OCI-LY3 (cell line): Measurements from ENCODE around the gene FAM174B.

Experiments
- H2AFZ ChIP-seq: fragments of 200-600, 300-600 bp; shearing (Covaris generic); 2 replicates; pipeline ENCODE4 v1.6.0; 2014; ENCODE audit warnings: antibody characterized with exemption, low read depth, low read length
- H3K27ac ChIP-seq: fragments of 200-600, 300-600 bp; sonication (generic); 2 replicates; pipeline ENCODE4 v1.5.1; 2014; ENCODE audit warnings: mild to moderate bottlenecking, low read length, moderate library complexity, mixed read lengths
- H3K27me3 ChIP-seq: fragments of 200-600, 300-600 bp; sonication (generic); 2 replicates; pipeline ENCODE4 v1.6.1; 2014; ENCODE audit warnings: low read depth, low read length, mixed read lengths
- H3K36me3 ChIP-seq: fragments of 200-600, 300-600 bp; sonication (generic); replicated peaks from 2 replicates; pipeline ENCODE3; 2014; ENCODE audit warnings: low read depth, low read length, mixed read lengths
- H3K4me1 ChIP-seq: fragments of 300-600, 200-600 bp; sonication (generic); 2 replicates; pipeline ENCODE4 v1.6.1; 2014; ENCODE audit warnings: low read length, mixed read lengths
- H3K4me2 ChIP-seq: fragments of 200-600, 300-600 bp; sonication (generic); 2 replicates; pipeline ENCODE4 v1.6.1; 2014; ENCODE audit warnings: low read length, mixed read lengths
- H3K4me3 ChIP-seq: fragments of 300-600, 200-600 bp; sonication (generic); 2 replicates; pipeline ENCODE4 v1.5.1; 2014; ENCODE audit warnings: antibody characterized with exemption, mild to moderate bottlenecking, low read length, moderate library complexity
- H3K79me2 ChIP-seq: fragments of 300-600, 200-600 bp; shearing (Covaris generic); 2 replicates; pipeline ENCODE4 v1.6.1; 2014; ENCODE audit warnings: mild to moderate bottlenecking, low read length, mixed read lengths
- H3K9ac ChIP-seq: fragments of 300-600, 200-600 bp; shearing (Covaris generic); 2 replicates; pipeline ENCODE4 v1.6.0; 2014; ENCODE audit warnings: mild to moderate bottlenecking, low read length, moderate library complexity
- H3K9me3 ChIP-seq: fragments of 200-600, 300-600 bp; shearing (Covaris generic); 2 replicates; pipeline ENCODE4 v1.6.1; 2014; ENCODE audit warnings: low read length, mixed read lengths; ENCODE audit not compliant: insufficient read depth
- H4K20me1 ChIP-seq: fragments of 200-600, 300-600 bp; sonication (generic); 2 replicates; pipeline ENCODE4 v1.6.1; 2016; ENCODE audit warnings: low read length, mixed read lengths; ENCODE audit not compliant: insufficient read depth
- CTCF ChIP-seq: fragments of 200-600, 300-600 bp; sonication (generic); IDR thresholded peaks from 2 replicates; pipeline ENCODE4 v1.5.1; 2014; ENCODE audit warnings: antibody characterized with exemption, low read length, low read depth
- EZH2phosphoT487 ChIP-seq: fragments of 200-600 bp; shearing (Covaris generic); IDR thresholded peaks from 2 replicates; pipeline ENCODE4 v1.6.1; 2018; ENCODE audit warnings: antibody characterized with exemption, mixed run types, low read depth

Gene FAM174B

GRCh38 chr15:92574566-92574965 is 81.0 kb downstream of the FAM174B start:
- no peaks in the 10 kb centered on the region for H3K36me3 ChIP-seq
- H3K27ac ChIP-seq: no peak overlapping the region
- H3K4me2 ChIP-seq: no peak overlapping the region
- no peaks in the 10 kb centered on the region for H3K79me2 ChIP-seq
- H2AFZ ChIP-seq: no peak overlapping the region
- TF ChIP-seq CTCF: no peak
- TF ChIP-seq EZH2phosphoT487: no peak
- H3K9ac ChIP-seq: no peak overlapping the region
- H3K4me1 ChIP-seq: no peaks in the 10 kb centered on the region
- no peak overlapping the region for H3K4me3 ChIP-seq
- H3K9me3 ChIP-seq: no peaks in the 10 kb centered on the region
- no peaks in the 10 kb centered on the region for H4K20me1 ChIP-seq
- H3K27me3 ChIP-seq: peaks cover 52% of the 10 kb centered on the region

GRCh38 chr15:92574161-92574560 is 81.4 kb downstream of the FAM174B start:
- no peaks in the 10 kb centered on the region for H3K4me1 ChIP-seq
- no peak overlapping the region for H3K9ac ChIP-seq
- H3K36me3 ChIP-seq: no peaks in the 10 kb centered on the region
- TF ChIP-seq EZH2phosphoT487: no peak
- no peak for TF ChIP-seq CTCF
- no peak overlapping the region for H3K4me2 ChIP-seq
- H3K27me3 ChIP-seq: peaks cover 53% of the 10 kb centered on the region
- no peak overlapping the region for H2AFZ ChIP-seq
- no peak overlapping the region for H3K4me3 ChIP-seq
- H4K20me1 ChIP-seq: no peaks in the 10 kb centered on the region
- H3K27ac ChIP-seq: no peak overlapping the region
- no peaks in the 10 kb centered on the region for H3K79me2 ChIP-seq
- H3K9me3 ChIP-seq: no peaks in the 10 kb centered on the region

- Histone ChIP-seq H3K4me2 (no peak overlapping the region), H3K4me1 (no peaks in the 10 kb centered on the region), H2AFZ (no peak overlapping the region), H3K27me3 (peaks cover 66% of the 10 kb centered on the region), H3K9me3 (no peaks in the 10 kb centered on the region), H3K36me3 (no peaks in the 10 kb centered on the region), H3K27ac (no peak overlapping the region), H4K20me1 (no peaks in the 10 kb centered on the region), H3K9ac (no peak overlapping the region), H3K4me3 (no peak overlapping the region), H3K79me2 (no peaks in the 10 kb centered on the region)
- TF ChIP-seq EZH2phosphoT487 (no peak), CTCF (no peak)
These were observed 83.8 kb downstream of the FAM174B start for GRCh38 chr15:92571824-92572223.

DNA sequence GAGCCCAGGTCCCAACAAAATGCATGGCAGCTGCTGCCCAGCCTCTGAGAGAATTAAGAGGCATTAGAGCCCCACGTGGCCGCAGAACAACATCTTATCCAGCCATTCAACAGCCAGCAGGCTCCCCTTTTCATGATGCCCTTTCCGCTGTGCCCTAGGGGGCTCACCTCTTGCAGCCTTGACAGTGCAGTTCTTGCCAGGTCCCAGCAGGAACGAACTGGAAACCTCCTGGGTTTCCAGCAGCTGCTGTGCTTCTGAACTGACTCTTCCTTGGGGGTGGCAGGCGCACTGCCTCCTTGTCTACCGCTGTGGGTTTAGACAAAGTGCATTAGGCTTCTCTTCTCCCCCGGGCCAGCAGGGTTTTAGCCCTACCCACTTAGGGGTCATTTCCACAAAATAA is 85.2 kb downstream of the FAM174B start:
- H3K9me3 ChIP-seq: no peaks in the 10 kb centered on the region
- no peak overlapping the region for H3K27ac ChIP-seq
- H4K20me1 ChIP-seq: no peaks in the 10 kb centered on the region
- no peak overlapping the region for H2AFZ ChIP-seq
- H3K4me2 ChIP-seq: no peak overlapping the region
- no peak for TF ChIP-seq EZH2phosphoT487
- no peak for TF ChIP-seq CTCF
- H3K27me3 ChIP-seq: peaks cover 53% of the 10 kb centered on the region
- no peak overlapping the region for H3K9ac ChIP-seq
- H3K79me2 ChIP-seq: no peaks in the 10 kb centered on the region
- H3K4me3 ChIP-seq: no peak overlapping the region
- no peaks in the 10 kb centered on the region for H3K4me1 ChIP-seq
- no peaks in the 10 kb centered on the region for H3K36me3 ChIP-seq
